Right lobe of liver (tissue), 6 donors: ENCODE data around the gene BUD31. TPM values are rescaled to one million over a fixed set of nuclear protein-coding genes. Genes with fewer than 3 reads are reported as not detected.

Source experiments
- ATAC-seq, 4 donors: fragments of 200-7000 bp; cut with Tn5 transposase; one replicate each; pipeline ENCODE4 v1.9.1; 2020; ENCODE audit warnings: mild to moderate bottlenecking in 4 of 4, moderate library complexity in 4 of 4
- DNase-seq, 3 donors: peaks; one replicate each; pipeline ENCODE4 v3.0.0-alpha.2; 2020
- H3K27ac ChIP-seq, 3 donors: fragments of 200-600 bp; one replicate each; pipeline ENCODE4 v1.8.0; 2022
- H3K27me3 ChIP-seq, 2 donors: fragments of 200-600 bp; one replicate each; pipeline ENCODE4 v1.8.0; 2022
- H3K36me3 ChIP-seq, 4 donors: fragments of 200-600 bp; sonication (generic) in 1 of 4; one replicate each; pipeline versions ENCODE4 v1.5.1 to v1.8.0; 2017 to 2022; ENCODE audit warnings: control low read depth in 1 of 4
- H3K4me1 ChIP-seq, 4 donors: fragments of 200-600 bp; sonication (generic) in 1 of 4; one replicate each; pipeline versions ENCODE4 v1.5.1 to v1.8.0; 2017 to 2022; ENCODE audit warnings: control low read depth in 1 of 4
- H3K4me3 ChIP-seq, 3 donors: fragments of 200-600 bp; one replicate each; pipeline ENCODE4 v1.8.0; 2022
- H3K9me3 ChIP-seq, 4 donors: fragments of 200-600 bp; sonication (generic) in 1 of 4; one replicate each; pipeline versions ENCODE4 v1.5.1 to v1.8.0; 2017 to 2022; ENCODE audit warnings: control low read depth in 1 of 4
- POLR2A ChIP-seq: fragments of 450-650 bp; IDR thresholded peaks from one replicate; pipeline ENCODE4 v1.6.1; 2017; ENCODE audit warnings: antibody characterized with exemption, mild to moderate bottlenecking
- WGBS: methylation state at CpG from one replicate; pipeline ENCODE4 v1.1.6; 2018; ENCODE audit warnings: low coverage, low lambda C conversion rate; ENCODE audit not compliant: insufficient coverage; ENCODE audit errors: missing lambda C conversion rate; 5-methylcytosine and 5-hydroxymethylcytosine counted together
- intact Hi-C, 2 donors: fragments of 100-400 bp; cut with DNase I; formaldehyde crosslinking; loops; one replicate each; pipeline versions ENCODE4 v1.11.2 to v1.14.1; 2022
- total RNA-seq, 6 experiments: library from RNA; depleted of rRNA in 2 of 6; stranded (reverse); fragments of >200 nt in 2 of 6; fragmentation: NEBNext Ultra II Directional in 3 of 6; extraction: Animal tissue kit (Norgen Biotek cat#: 25700) in 3 of 6; gene quantifications; one replicate each; pipeline versions ENCODE4 v1.1.0 to v1.2.4, GENCODE V29; 2016 to 2023
- TF ChIP-seq, protein P1 (sequence below), 4 donors: fragments of 200-600 bp in 3 of 4; fragments of 450-650 bp in 1 of 4; IDR thresholded peaks; one replicate each; pipeline versions ENCODE4 v1.5.1 to v1.8.0; 2016 to 2022; ENCODE audit warnings: antibody characterized with exemption in 4 of 4, mild to moderate bottlenecking in 2 of 4
- donor health status: DM: no; HTN: yes; CAD: no.
- donor health status: DM: no; HTN: no; CAD: no.
- donor health status: DM: no; HTN: no; CAD: no.
- donor health status: DM: no; HTN: yes; CAD: no.
- donor health status: DM: no; HTN: yes; CAD: no.

Gene BUD31
- total RNA-seq, 6 experiments from 2014 or later = 25.6 to 49.2 (median 33.3) TPM

- no peaks in the 10 kb centered on the region for H3K27me3 ChIP-seq
- intact Hi-C loops = no loop called here
- TF ChIP-seq, protein P1, sequence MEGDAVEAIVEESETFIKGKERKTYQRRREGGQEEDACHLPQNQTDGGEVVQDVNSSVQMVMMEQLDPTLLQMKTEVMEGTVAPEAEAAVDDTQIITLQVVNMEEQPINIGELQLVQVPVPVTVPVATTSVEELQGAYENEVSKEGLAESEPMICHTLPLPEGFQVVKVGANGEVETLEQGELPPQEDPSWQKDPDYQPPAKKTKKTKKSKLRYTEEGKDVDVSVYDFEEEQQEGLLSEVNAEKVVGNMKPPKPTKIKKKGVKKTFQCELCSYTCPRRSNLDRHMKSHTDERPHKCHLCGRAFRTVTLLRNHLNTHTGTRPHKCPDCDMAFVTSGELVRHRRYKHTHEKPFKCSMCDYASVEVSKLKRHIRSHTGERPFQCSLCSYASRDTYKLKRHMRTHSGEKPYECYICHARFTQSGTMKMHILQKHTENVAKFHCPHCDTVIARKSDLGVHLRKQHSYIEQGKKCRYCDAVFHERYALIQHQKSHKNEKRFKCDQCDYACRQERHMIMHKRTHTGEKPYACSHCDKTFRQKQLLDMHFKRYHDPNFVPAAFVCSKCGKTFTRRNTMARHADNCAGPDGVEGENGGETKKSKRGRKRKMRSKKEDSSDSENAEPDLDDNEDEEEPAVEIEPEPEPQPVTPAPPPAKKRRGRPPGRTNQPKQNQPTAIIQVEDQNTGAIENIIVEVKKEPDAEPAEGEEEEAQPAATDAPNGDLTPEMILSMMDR (IDR thresholded peaks at IDR 0.05) = no peak
- TF ChIP-seq POLR2A = no peak
- no peaks in the 10 kb centered on the region for H3K9me3 ChIP-seq
- DNase-seq (no peak), ATAC-seq (no peak)
- H3K36me3 ChIP-seq = peaks cover 0 to 56% (median 5%) of the 10 kb centered on the region in 4 donors
- H3K4me3 ChIP-seq = no peak overlapping the region
- 93% methylated on average over 7 of the region's 10 CpGs for WGBS
- no peak overlapping the region for H3K27ac ChIP-seq
- H3K4me1 ChIP-seq = no peaks in the 10 kb centered on the region
Observed at GRCh38 chr7:99448855-99449254, 40.1 kb downstream of the BUD31 start.

DNA sequence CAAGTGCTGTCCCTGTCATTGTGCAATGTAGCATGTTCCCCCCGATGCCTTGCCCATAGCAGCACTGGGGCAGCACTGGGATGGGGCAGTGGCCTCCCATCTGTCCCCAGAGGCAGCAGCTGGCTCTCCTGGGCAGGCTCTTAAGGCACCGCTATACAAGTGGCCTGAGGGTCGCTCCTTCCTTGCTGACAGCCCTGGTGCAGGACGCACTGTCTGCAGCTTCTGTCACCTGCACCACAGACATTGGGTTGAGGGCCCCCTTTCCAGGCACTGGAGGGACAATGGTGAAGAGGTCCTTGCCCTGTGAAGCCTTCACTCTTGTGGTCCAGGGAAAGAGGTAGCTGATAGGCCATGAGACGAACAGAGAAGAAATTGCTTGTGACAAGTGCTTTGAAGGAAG is 40.6 kb downstream of the BUD31 start:
- ATAC-seq (no peak), DNase-seq (no peak)
- H3K4me1 ChIP-seq = no peaks in the 10 kb centered on the region
- peaks cover 0 to 59% (median 7%) of the 10 kb centered on the region in 4 donors for H3K36me3 ChIP-seq
- TF ChIP-seq, protein P1 (IDR thresholded peaks at IDR 0.05) = no peak
- TF ChIP-seq POLR2A = no peak
- no peak overlapping the region for H3K4me3 ChIP-seq
- 75% methylated on average over 1 of the region's 5 CpGs for WGBS
- no peak overlapping the region for H3K27ac ChIP-seq
- H3K27me3 ChIP-seq = no peaks in the 10 kb centered on the region
- intact Hi-C loops = no loop called here
- no peaks in the 10 kb centered on the region for H3K9me3 ChIP-seq

DNA sequence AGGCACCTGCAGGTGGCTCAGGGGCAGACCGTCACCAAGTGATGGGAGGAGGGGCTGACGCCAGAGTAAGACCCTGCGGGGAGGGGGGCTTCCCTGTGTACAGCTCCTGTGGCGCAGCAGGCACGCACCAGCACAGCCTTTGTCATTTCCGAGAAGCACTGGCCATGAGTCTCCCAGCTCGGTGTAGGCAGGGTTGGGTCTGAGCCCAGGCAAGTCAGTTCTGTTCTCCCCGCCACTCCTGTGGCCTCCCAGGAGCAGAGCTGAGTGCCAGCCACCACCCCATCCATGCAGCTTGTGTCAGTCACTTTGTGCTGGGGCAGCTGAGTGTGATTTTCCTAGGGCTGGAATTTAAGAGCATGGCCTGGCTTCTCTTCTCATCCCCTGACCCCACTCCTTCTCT is 43.2 kb downstream of the BUD31 start:
- no peaks in the 10 kb centered on the region for H3K9me3 ChIP-seq
- no peaks in the 10 kb centered on the region for H3K27me3 ChIP-seq
- no peak overlapping the region for H3K4me3 ChIP-seq
- DNase-seq (no peak), ATAC-seq (no peak)
- intact Hi-C loops = no loop called here
- WGBS = no CpG with 5 or more reads among the region's 8 CpGs
- H3K27ac ChIP-seq = no peak overlapping the region
- TF ChIP-seq, protein P1 (IDR thresholded peaks at IDR 0.05) = no peak
- no peak for TF ChIP-seq POLR2A
- peaks cover 0 to 50% (median 5%) of the 10 kb centered on the region in 4 donors for H3K36me3 ChIP-seq
- H3K4me1 ChIP-seq = no peaks in the 10 kb centered on the region

DNA sequence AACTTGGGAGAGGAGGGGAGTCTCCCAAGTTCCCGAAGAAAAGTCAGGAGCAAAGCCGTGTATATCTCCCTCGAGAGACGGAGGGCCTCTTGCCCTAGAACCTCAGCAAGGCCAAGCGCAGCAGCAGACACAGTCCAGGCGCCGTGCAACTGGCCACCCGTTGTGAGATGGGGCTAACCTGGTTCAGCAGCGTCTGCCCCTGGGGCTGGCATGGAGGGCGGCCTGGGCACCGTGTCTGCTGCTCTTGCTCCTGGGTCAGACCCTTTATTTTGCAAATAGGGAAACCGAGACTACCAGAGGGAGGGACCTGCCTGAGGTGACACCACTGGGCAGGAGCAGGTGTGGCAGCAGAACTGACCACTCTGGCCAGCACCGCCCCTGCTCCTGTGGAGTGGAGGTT is 43.8 kb downstream of the BUD31 start:
- TF ChIP-seq, protein P1 (IDR thresholded peaks at IDR 0.05) = no peak
- no peak for TF ChIP-seq POLR2A
- peaks cover 0 to 56% (median 6%) of the 10 kb centered on the region in 4 donors for H3K36me3 ChIP-seq
- H3K27ac ChIP-seq = no peak overlapping the region
- H3K4me3 ChIP-seq = no peak overlapping the region
- no peak for ATAC-seq
- no peaks in the 10 kb centered on the region for H3K27me3 ChIP-seq
- DNase-seq = no peak
- no peaks in the 10 kb centered on the region for H3K9me3 ChIP-seq
- no peaks in the 10 kb centered on the region for H3K4me1 ChIP-seq
- intact Hi-C loops = no loop called here
- WGBS = 100% methylated on average over 1 of the region's 13 CpGs

DNA sequence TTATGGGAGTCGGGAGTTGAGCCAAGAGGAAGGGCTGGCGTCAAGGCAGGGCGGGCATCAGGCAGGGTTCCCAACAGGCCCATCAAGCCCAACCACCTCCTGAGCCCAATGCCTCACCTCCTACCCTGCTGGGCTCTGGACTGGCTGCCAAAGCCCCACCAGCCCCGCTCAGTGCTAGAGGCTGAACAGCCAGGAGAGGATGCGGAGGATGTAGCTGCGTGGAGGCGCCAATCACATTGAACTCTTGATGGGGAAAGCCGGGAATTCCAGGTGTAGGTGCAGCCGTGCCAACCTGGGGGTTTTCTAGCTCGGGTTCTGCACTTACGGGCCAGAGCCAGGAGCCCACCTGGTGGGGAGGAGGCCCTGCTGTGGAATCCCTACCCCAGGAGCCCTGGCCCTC is 44.3 kb downstream of the BUD31 start:
- no peak overlapping the region for H3K4me3 ChIP-seq
- H3K4me1 ChIP-seq = no peaks in the 10 kb centered on the region
- TF ChIP-seq, protein P1 (IDR thresholded peaks at IDR 0.05) = no peak
- no peak for TF ChIP-seq POLR2A
- no peak overlapping the region for H3K27ac ChIP-seq
- 95% methylated on average over 3 of the region's 11 CpGs for WGBS
- H3K27me3 ChIP-seq = no peaks in the 10 kb centered on the region
- no peaks in the 10 kb centered on the region for H3K9me3 ChIP-seq
- peak in 1 of 4 donors; percentile 10 for ATAC-seq
- DNase-seq = no peak
- intact Hi-C loops = no loop called here
- peaks cover 0 to 57% (median 7%) of the 10 kb centered on the region in 4 donors for H3K36me3 ChIP-seq
